Mucosa of rectum (tissue), 2 donors: ENCODE data around the gene CLEC12A.
"Not testable (repeated sequence)": the region's sequence is repeated elsewhere in the genome, so short reads cannot be mapped to it uniquely, and the experiment has no call there.

Experiments
- H3K27ac ChIP-seq, 2 donors: one replicate each; pipeline ENCODE4 v1.7.0; 2013; ENCODE audit warnings: inconsistent platforms in 2 of 2, low read depth in 2 of 2, low read length in 2 of 2
- H3K27me3 ChIP-seq, 2 donors: one replicate each; pipeline ENCODE4 v1.7.0; 2013; ENCODE audit warnings: low read length in 2 of 2; ENCODE audit not compliant: control insufficient read depth in 2 of 2, insufficient read depth in 2 of 2
- H3K36me3 ChIP-seq, 2 donors: one replicate each; pipeline ENCODE4 v1.7.0; 2013; ENCODE audit warnings: low read length in 2 of 2; ENCODE audit not compliant: control insufficient read depth in 2 of 2, insufficient read depth in 2 of 2
- H3K4me1 ChIP-seq, 2 donors: one replicate each; pipeline ENCODE4 v1.7.0; 2013; ENCODE audit warnings: low read length in 2 of 2, mild to moderate bottlenecking in 1 of 2; ENCODE audit not compliant: control insufficient read depth in 2 of 2, insufficient read depth in 2 of 2
- H3K4me3 ChIP-seq, 2 donors: one replicate each; pipeline ENCODE4 v1.7.0; 2013; ENCODE audit warnings: low read length in 2 of 2
- H3K9ac ChIP-seq, 2 donors: one replicate each; pipeline ENCODE4 v1.7.0; 2013; ENCODE audit warnings: low read length in 2 of 2, low read depth in 1 of 2, mild to moderate bottlenecking in 1 of 2
- H3K9me3 ChIP-seq, 2 donors: one replicate each; pipeline ENCODE4 v1.7.0; 2013; ENCODE audit warnings: low read length in 2 of 2; ENCODE audit not compliant: control insufficient read depth in 2 of 2
- donor health status: healthy.
- donor health status: Normal muscosa, but diverticular disease.

Gene CLEC12A

DNA sequence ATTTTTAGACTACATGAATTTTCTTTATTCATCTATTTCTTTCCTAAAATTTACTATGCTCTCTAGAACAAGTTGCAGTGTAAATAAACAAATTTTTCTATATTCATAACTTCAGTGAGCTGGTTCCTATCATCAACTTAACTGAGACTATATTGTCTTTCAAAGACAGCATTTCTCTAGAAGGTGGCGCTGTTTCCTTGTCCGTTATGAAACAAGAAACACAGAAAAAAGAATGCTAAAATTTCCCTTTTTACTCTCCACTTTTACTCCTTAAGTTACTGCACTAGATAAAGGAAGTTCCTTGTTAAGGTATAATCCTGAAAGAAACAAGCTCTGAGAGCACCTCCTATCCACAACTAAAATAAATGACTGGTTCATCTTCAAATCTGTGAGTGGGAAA lies 30.8 kb upstream of the CLEC12A start:
- Histone ChIP-seq H3K4me3 (no peak overlapping the region), H3K9me3 (no peaks in the 10 kb centered on the region), H3K9ac (no peak overlapping the region), H3K36me3 (no peaks in the 10 kb centered on the region), H3K27me3 (peaks cover 0 to 3% of the 10 kb centered on the region in 2 donors), H3K4me1 (no peaks in the 10 kb centered on the region), H3K27ac (no peak overlapping the region)

DNA sequence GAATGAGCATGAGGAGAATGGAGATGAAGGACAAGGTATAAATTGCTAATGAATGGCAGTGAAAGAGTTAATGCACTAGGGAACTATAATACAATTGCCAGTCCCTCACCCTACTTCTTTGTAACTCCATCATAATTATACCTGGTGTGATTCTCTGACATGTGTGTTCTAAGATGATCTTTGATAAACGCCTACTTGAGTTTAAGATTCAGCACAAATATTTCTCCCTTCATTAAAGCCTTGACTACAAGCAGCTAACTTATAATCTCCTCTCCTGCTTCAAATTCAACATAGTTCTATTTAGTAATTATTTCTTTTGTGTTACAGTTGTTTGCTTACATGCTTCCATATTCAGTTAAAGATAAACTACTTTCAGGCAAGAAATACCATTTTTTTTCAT lies 29.4 kb upstream of the CLEC12A start:
- no peak overlapping the region for H3K4me3 ChIP-seq
- H3K4me1 ChIP-seq: no peaks in the 10 kb centered on the region
- no peaks in the 10 kb centered on the region for H3K36me3 ChIP-seq
- H3K27me3 ChIP-seq: peaks cover 0 to 3% of the 10 kb centered on the region in 2 donors
- no peak overlapping the region for H3K27ac ChIP-seq
- H3K9me3 ChIP-seq: no peaks in the 10 kb centered on the region
- H3K9ac ChIP-seq: no peak overlapping the region

DNA sequence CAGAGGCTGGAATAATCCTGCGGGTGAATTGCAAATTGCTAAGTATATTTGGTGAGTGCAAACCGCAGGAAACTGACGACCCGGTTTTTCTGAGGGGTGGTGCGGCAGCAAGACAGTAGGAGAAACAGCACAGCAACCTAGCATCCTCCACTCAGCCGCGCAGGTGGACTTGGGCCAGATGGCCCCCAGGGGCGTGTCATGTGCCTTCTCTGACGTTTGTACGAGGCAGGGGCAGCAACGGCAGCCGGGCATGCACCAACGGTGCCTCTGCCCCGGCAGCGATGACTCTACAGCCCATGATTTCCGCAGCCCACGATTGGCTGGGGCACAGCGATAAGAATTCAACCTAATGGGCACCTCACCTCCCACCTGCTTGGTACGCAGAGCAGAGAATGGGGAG lies 28.0 kb upstream of the CLEC12A start:
- Histone ChIP-seq H3K27ac (no peak overlapping the region), H3K4me1 (no peaks in the 10 kb centered on the region), H3K36me3 (no peaks in the 10 kb centered on the region), H3K9ac (no peak overlapping the region), H3K4me3 (no peak overlapping the region), H3K27me3 (peaks cover 0 to 3% of the 10 kb centered on the region in 2 donors), H3K9me3 (no peaks in the 10 kb centered on the region)

DNA sequence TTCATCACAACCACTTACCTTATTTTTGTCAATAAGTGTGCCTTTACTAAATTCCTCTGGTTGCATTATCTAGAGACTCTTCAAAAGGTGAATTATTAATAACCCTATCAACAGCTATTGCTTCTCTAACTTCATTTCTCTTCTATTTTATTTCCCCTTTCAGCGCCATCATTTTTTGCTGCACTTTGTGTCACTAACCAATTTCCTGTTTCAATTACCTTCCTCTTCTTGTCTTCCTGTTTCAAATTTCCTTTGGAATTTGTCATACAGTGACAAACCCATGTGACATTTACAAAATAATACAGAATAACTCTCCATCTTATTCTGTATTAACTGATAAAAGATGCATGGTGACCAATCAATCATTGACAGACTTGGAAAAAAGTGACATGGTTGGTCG lies 26.8 kb upstream of the CLEC12A start:
- H3K9me3 ChIP-seq: no peaks in the 10 kb centered on the region
- no peaks in the 10 kb centered on the region for H3K36me3 ChIP-seq
- no peak overlapping the region for H3K9ac ChIP-seq
- no peaks in the 10 kb centered on the region for H3K4me1 ChIP-seq
- H3K4me3 ChIP-seq: no peak overlapping the region
- no peak overlapping the region for H3K27ac ChIP-seq
- peaks cover 0 to 3% of the 10 kb centered on the region in 2 donors for H3K27me3 ChIP-seq

DNA sequence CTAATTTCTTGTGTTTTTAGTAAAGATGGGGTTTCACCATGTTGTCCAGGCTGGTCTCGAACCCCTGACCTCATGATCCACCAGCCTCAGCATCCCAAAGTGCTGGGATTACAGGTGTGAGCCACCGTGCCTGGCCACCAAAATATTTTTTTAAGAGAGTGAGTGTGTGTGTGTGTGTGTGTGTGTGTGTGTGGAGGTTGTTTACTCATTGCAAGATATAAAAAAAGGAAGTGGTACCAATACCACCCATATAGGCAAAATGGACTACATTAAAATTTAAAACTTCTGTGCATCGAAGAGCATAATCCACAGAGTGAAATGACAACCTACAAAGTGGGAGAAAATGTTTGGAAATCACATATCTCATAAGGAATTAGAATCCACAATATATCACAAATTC lies 23.5 kb upstream of the CLEC12A start:
- H3K9ac ChIP-seq: no peak overlapping the region
- no peaks in the 10 kb centered on the region for H3K9me3 ChIP-seq
- no peaks in the 10 kb centered on the region for H3K4me1 ChIP-seq
- H3K27me3 ChIP-seq: peaks cover 0 to 3% of the 10 kb centered on the region in 2 donors
- no peak overlapping the region for H3K27ac ChIP-seq
- no peaks in the 10 kb centered on the region for H3K36me3 ChIP-seq
- H3K4me3 ChIP-seq: no peak overlapping the region

DNA sequence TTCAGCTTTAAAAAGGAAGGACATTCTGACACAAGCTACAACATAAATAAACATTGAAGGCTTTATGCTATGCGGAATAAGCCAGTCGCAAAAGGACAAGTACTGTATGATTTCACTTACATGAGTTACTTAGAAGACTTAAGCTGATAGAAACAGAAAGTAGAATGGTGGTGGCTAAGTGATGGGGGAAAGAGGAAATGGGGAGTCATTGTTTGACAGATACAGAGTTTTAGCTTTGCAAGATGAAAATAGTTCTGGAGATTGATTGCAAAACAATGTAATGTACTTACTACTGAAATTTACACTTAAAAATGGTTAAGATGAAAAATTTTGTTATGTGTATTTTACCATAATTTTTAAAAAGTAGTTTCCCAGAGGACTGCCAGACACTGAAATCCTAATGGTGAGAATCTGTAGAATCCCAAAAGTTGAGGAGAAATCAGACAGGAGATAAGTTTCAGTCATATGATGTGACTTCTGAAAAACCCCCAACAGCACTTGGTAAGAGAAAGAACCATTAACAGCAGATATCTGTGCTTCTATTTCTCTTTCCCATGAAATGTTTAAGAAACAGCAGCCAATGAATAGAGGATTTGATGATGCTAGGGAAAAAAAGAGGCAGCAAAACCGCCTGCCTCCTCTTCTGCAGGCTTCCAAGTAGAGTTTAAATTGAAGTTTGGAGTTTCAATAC lies 22.5 kb upstream of the CLEC12A start:
- Histone ChIP-seq H3K9ac (no peak overlapping the region), H3K36me3 (no peaks in the 10 kb centered on the region)

DNA sequence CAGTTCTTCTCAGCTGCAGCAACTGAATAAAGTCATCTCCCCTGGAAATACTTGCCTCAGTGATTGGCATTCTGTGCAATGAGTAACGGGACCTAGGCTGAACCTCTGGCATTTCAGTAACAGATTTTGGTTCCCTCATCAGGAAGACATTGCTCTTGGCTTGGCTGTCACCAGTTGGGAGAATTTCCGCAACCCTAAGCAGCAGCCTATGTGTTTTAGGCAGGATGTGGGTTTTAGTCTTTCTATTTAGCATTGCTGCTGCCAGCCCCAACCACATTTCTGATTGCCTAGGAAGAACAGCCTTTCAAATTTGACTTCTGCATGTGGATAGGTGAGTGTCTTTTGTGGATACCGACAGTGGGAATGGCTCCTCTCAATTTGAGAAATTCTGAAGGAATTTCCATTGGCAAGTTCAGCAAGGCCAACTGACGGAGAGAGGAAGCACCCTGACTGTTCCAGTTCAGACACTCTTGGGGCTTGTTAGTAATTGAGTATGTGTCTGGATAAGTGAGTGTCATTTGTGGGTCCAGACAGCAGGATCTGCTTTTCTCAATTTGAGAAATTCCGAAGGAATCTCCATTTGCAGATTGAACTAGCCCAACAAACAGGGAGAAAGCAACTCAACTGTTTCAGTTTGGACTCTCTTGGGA lies 20.1 kb upstream of the CLEC12A start:
- Histone ChIP-seq H3K36me3 (no peaks in the 10 kb centered on the region), H3K9ac (no peak overlapping the region), H3K9me3 (no peaks in the 10 kb centered on the region), H3K27ac (no peak overlapping the region), H3K4me3 (no peak overlapping the region), H3K27me3 (no peaks in the 10 kb centered on the region), H3K4me1 (no peaks in the 10 kb centered on the region)

More for the DNA sequence above, 22.5 kb upstream of the CLEC12A start:
- peak overlapping the region in 1 of 2 donors; percentile 38 for H3K27ac ChIP-seq
- H3K4me1 ChIP-seq: no peaks in the 10 kb centered on the region
- H3K4me3 ChIP-seq: no peak overlapping the region
- no peaks in the 10 kb centered on the region for H3K27me3 ChIP-seq
- H3K9me3 ChIP-seq: no peaks in the 10 kb centered on the region

DNA sequence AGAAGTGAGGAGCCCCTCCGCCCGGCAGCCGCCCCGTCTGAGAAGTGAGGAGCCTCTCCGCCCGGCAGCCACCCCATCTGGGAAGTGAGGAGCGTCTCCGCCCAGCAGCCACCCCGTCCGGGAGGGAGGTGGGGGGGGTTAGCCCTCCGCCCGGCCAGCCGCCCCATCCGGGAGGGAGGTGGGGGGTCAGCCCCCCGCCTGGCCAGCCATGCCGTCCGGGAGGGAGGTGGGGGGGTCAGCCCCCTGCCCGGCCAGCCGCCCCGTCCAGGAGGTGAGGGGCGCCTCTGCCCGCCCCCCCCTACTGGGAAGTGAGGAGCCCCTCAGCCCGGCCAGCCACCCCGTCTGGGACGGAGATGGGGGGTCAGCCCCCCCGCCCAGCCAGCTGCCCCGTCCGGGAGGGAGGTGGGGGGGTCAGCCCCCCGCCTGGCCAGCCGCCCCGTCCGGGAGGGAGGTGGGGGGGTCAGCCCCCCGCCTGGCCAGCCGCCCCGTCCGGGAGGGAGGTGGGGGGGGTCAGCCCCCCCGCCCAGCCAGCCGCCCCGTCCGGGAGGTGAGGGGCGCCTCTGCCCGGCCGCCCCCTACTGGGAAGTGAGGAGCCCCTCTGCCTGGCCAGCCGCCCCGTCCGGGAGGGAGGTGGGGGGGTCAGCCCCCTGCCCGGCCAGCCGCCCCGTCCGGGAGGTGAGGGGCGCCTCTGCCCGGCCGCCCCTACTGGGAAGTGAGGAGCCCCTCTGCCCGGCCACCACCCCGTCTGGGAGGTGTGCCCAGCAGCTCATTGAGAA lies 18.1 kb upstream of the CLEC12A start:
- not testable (repeated sequence) for H3K36me3 ChIP-seq, H3K9ac ChIP-seq, H3K4me3 ChIP-seq, H3K4me1 ChIP-seq, H3K27me3 ChIP-seq, H3K9me3 ChIP-seq, H3K27ac ChIP-seq

DNA sequence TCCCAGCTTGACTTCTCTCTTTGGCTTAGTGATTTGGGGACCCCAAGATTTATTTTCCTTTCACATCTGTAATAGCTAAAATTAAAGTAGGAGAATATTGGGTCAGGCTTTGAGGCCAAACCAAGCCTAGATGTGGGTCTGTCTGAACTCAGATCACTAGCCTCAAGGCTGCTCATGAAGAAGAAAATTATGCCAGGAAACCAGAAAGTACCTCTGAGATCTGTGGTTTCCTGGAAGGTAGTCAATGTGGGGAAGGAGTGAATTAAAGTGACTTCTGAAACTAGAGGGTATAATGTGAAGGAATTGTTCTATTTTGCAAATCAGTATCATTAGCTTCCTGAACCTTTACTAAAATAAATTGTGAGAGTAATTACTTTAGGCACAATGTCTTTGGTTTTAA lies 13.4 kb upstream of the CLEC12A start:
- Histone ChIP-seq H3K9ac (no peak overlapping the region), H3K36me3 (no peaks in the 10 kb centered on the region), H3K27ac (no peak overlapping the region), H3K9me3 (no peaks in the 10 kb centered on the region), H3K4me3 (no peak overlapping the region), H3K27me3 (no peaks in the 10 kb centered on the region), H3K4me1 (no peaks in the 10 kb centered on the region)

DNA sequence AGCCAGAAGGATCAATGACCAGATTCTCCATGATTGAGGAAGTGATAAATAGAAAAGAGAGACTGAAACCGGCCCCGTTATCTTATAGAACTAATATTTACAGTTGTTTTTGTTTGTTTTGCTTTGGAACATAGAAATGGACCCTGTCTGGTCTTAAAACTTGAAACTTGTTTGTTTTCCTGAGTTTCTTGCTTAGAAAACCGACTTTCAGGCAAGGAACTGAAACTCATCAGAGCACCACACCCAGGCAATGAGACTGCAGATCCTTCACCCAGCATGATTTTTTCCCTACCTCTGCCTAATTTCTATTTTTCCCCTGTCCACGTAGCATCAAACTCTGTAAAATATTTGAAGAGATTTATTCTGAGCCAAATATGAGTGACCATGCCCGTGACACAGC lies 10.6 kb upstream of the CLEC12A start:
- no peaks in the 10 kb centered on the region for H3K4me1 ChIP-seq
- no peak overlapping the region for H3K4me3 ChIP-seq
- no peaks in the 10 kb centered on the region for H3K27me3 ChIP-seq
- H3K36me3 ChIP-seq: no peaks in the 10 kb centered on the region
- no peaks in the 10 kb centered on the region for H3K9me3 ChIP-seq
- no peak overlapping the region for H3K27ac ChIP-seq
- no peak overlapping the region for H3K9ac ChIP-seq
